PC-3 (cell line): Measurements from ENCODE around the gene R3HCC1L.

ENCODE experiments used
- EZH2 ChIP-seq: fragments of 300-600 bp; sonication (generic); IDR thresholded peaks from one replicate; pipeline ENCODE4 v1.6.1; 2017; ENCODE audit warnings: antibody characterized with exemption, mild to moderate bottlenecking, low read length; ENCODE audit not compliant: unreplicated experiment
- EZH2phosphoT487 ChIP-seq: fragments of 300-600 bp; sonication (generic); IDR thresholded peaks from 2 replicates; pipeline ENCODE4 v1.6.1; 2018; ENCODE audit warnings: mild to moderate bottlenecking, antibody characterized with exemption, low read length, borderline replicate concordance
- TF ChIP-seq, protein P1 (sequence below): fragments of 300-600 bp; sonication (generic); conservative IDR thresholded peaks from 2 replicates; pipeline ENCODE4 v1.5.1; 2017; ENCODE audit warnings: antibody characterized with exemption, low read depth, mild to moderate bottlenecking, low read length

- TF ChIP-seq, protein P1, sequence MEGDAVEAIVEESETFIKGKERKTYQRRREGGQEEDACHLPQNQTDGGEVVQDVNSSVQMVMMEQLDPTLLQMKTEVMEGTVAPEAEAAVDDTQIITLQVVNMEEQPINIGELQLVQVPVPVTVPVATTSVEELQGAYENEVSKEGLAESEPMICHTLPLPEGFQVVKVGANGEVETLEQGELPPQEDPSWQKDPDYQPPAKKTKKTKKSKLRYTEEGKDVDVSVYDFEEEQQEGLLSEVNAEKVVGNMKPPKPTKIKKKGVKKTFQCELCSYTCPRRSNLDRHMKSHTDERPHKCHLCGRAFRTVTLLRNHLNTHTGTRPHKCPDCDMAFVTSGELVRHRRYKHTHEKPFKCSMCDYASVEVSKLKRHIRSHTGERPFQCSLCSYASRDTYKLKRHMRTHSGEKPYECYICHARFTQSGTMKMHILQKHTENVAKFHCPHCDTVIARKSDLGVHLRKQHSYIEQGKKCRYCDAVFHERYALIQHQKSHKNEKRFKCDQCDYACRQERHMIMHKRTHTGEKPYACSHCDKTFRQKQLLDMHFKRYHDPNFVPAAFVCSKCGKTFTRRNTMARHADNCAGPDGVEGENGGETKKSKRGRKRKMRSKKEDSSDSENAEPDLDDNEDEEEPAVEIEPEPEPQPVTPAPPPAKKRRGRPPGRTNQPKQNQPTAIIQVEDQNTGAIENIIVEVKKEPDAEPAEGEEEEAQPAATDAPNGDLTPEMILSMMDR, result no peak
- TF ChIP-seq EZH2 (no peak), EZH2phosphoT487 (no peak)
Measured at GRCh38 chr10:98286419-98286818, 152.0 kb downstream of the R3HCC1L start.
